Astrocyte (in vitro differentiated cells and primary cell): ENCODE data around the gene USP20. TPM values are rescaled to one million over a fixed set of nuclear protein-coding genes. Genes with fewer than 3 reads are reported as not detected.

ENCODE experiments used
- DNase-seq: peaks from one replicate; pipeline ENCODE4 v3.0.0-alpha.2; 2010; ENCODE audit warnings: low read depth
- FAIRE-seq: peaks from 2 replicates; lab custom pipeline; 2011; peaks lifted over from hg19 to GRCh38; lab: Jason Lieb, UNC
- H2AFZ ChIP-seq: 2 replicates; pipeline ENCODE4 v1.6.0; 2012; ENCODE audit warnings: low read depth, low read length, inconsistent platforms
- H3K27ac ChIP-seq: 2 replicates; pipeline ENCODE4 v1.5.1; 2011; ENCODE audit warnings: low read depth, low read length, inconsistent platforms
- H3K27me3 ChIP-seq: 2 replicates; pipeline ENCODE4 v1.6.0; 2011; ENCODE audit warnings: low read length, inconsistent platforms; ENCODE audit not compliant: insufficient read depth
- H3K36me3 ChIP-seq: 2 replicates; pipeline ENCODE4 v1.5.1; 2011; ENCODE audit warnings: low read length, inconsistent platforms; ENCODE audit not compliant: insufficient read depth
- H3K4me1 ChIP-seq: 2 replicates; pipeline ENCODE4 v1.5.1; 2011; ENCODE audit warnings: low read length, inconsistent platforms; ENCODE audit not compliant: insufficient read depth
- H3K4me2 ChIP-seq: 2 replicates; pipeline ENCODE4 v1.6.0; 2012; ENCODE audit warnings: low read length, inconsistent platforms
- H3K4me3 ChIP-seq: 2 replicates; pipeline ENCODE4 v1.5.1; 2011; ENCODE audit warnings: low read depth, mild to moderate bottlenecking, low read length, inconsistent platforms; ENCODE audit not compliant: insufficient read depth
- H3K79me2 ChIP-seq: 2 replicates; pipeline ENCODE4 v1.6.0; 2012; ENCODE audit warnings: mild to moderate bottlenecking, low read length, inconsistent platforms; ENCODE audit not compliant: insufficient read depth
- H3K9ac ChIP-seq: 2 replicates; pipeline ENCODE4 v1.6.0; 2012; ENCODE audit warnings: mild to moderate bottlenecking, low read length, inconsistent platforms
- H3K9me3 ChIP-seq: 2 replicates; pipeline ENCODE4 v1.5.1; 2012; ENCODE audit warnings: low read depth, mild to moderate bottlenecking, low read length, inconsistent platforms; ENCODE audit not compliant: insufficient read depth
- H4K20me1 ChIP-seq: 2 replicates; pipeline ENCODE4 v1.6.0; 2012; ENCODE audit warnings: low read length, inconsistent platforms; ENCODE audit not compliant: insufficient read depth
- H3K27ac Mint-ChIP-seq: one replicate; pipeline ENCODE4 v1.8.0; 2021; ENCODE audit warnings: mild to moderate bottlenecking, mixed read lengths; ENCODE audit not compliant: unreplicated experiment
- H3K27me3 Mint-ChIP-seq: one replicate; pipeline ENCODE4 v1.8.0; 2021; ENCODE audit warnings: low read depth, mixed read lengths; ENCODE audit not compliant: unreplicated experiment
- H3K36me3 Mint-ChIP-seq: one replicate; pipeline ENCODE4 v1.8.0; 2021; ENCODE audit warnings: low read depth, mixed read lengths; ENCODE audit not compliant: unreplicated experiment
- H3K4me1 Mint-ChIP-seq: one replicate; pipeline ENCODE4 v1.8.0; 2021; ENCODE audit warnings: low read depth, mixed read lengths; ENCODE audit not compliant: unreplicated experiment
- H3K4me3 Mint-ChIP-seq: one replicate; pipeline ENCODE4 v1.8.0; 2021; ENCODE audit warnings: mild to moderate bottlenecking, moderate library complexity, mixed read lengths; ENCODE audit not compliant: unreplicated experiment
- H3K9me3 Mint-ChIP-seq: one replicate; pipeline ENCODE4 v1.8.0; 2021; ENCODE audit warnings: mild to moderate bottlenecking, mixed read lengths; ENCODE audit not compliant: unreplicated experiment
- EZH2 ChIP-seq: IDR thresholded peaks from 2 replicates; pipeline ENCODE4 v1.6.1; 2012; ENCODE audit warnings: mild to moderate bottlenecking, low read length, inconsistent platforms; ENCODE audit not compliant: insufficient read depth
- total RNA-seq: library from RNA; stranded (reverse); gene quantifications from 2 replicates; pipeline ENCODE4 v1.2.1, GENCODE V29; 2021
- TF ChIP-seq, protein P1 (sequence below): IDR thresholded peaks from 2 replicates; pipeline ENCODE4 v1.5.1; 2011; ENCODE audit warnings: low read depth, mild to moderate bottlenecking, inconsistent platforms, low read length, moderate library complexity; ENCODE audit not compliant: insufficient read depth

The USP20 gene
- total RNA-seq, 1 donor from 2014 or later = 24.1 TPM

DNA sequence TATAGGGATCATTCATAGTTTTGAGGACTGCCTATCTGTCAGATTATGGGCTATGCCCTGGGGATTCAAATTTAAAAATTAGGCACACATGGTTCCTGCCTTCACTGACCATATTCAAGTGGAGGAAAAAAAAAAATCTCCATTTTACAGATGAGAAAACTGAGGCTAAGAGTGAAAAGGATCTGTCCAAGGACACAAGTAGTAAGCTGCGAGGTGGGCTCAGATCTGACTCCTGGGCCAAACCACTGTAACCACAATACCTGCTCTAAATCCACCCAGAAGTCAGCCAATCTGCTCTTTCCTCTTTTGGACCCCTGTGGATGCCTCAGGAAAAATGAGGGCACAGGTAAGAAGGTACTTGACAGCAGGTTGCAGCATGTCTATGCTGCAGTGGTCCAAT, 8.5 kb upstream of the USP20 start:
- no peaks in the 10 kb centered on the region for H3K9me3 Mint-ChIP-seq
- Histone ChIP-seq H3K79me2 (peaks cover 20% of the 10 kb centered on the region), H3K9ac (no peak overlapping the region), H3K36me3 (peaks cover 26% of the 10 kb centered on the region), H2AFZ (no peak overlapping the region), H3K4me1 (peaks cover 7% of the 10 kb centered on the region), H3K27me3 (no peaks in the 10 kb centered on the region), H3K4me2 (no peak overlapping the region), H3K27ac (no peak overlapping the region), H3K4me3 (no peak overlapping the region), H3K9me3 (no peaks in the 10 kb centered on the region), H4K20me1 (peaks cover 9% of the 10 kb centered on the region)
- no peak overlapping the region for H3K27ac Mint-ChIP-seq
- peaks cover 15% of the 10 kb centered on the region for H3K36me3 Mint-ChIP-seq
- TF ChIP-seq, protein P1, sequence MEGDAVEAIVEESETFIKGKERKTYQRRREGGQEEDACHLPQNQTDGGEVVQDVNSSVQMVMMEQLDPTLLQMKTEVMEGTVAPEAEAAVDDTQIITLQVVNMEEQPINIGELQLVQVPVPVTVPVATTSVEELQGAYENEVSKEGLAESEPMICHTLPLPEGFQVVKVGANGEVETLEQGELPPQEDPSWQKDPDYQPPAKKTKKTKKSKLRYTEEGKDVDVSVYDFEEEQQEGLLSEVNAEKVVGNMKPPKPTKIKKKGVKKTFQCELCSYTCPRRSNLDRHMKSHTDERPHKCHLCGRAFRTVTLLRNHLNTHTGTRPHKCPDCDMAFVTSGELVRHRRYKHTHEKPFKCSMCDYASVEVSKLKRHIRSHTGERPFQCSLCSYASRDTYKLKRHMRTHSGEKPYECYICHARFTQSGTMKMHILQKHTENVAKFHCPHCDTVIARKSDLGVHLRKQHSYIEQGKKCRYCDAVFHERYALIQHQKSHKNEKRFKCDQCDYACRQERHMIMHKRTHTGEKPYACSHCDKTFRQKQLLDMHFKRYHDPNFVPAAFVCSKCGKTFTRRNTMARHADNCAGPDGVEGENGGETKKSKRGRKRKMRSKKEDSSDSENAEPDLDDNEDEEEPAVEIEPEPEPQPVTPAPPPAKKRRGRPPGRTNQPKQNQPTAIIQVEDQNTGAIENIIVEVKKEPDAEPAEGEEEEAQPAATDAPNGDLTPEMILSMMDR = no peak
- TF ChIP-seq EZH2 = no peak
- FAIRE-seq (no peak), DNase-seq (no peak)
- peaks cover 6% of the 10 kb centered on the region for H3K4me1 Mint-ChIP-seq
- no peaks in the 10 kb centered on the region for H3K27me3 Mint-ChIP-seq
- H3K4me3 Mint-ChIP-seq = no peak overlapping the region

DNA sequence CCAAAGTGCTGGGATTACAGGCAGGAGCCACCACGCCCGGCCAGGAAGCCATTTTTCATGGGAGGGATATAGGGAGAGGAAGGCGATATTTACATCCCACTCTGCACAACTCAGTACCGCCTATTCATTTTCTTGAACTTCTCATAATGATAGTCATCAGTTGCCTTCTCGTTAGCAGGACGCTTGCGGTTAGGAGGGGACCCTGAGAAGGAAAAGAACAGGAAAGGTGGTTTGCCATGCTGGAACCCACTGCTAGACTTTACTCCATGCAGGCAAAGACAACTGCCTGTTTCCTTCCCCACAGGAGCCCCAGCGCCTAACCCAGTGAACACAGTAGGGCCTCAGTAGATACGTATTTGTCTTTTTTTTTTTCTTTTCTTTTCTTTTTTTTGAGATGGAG, 7.2 kb upstream of the USP20 start:
- Mint-ChIP-seq H3K4me1 (no peaks in the 10 kb centered on the region), H3K9me3 (no peaks in the 10 kb centered on the region), H3K36me3 (peaks cover 9% of the 10 kb centered on the region), H3K27ac (no peak overlapping the region), H3K27me3 (no peaks in the 10 kb centered on the region), H3K4me3 (no peak overlapping the region)
- FAIRE-seq (no peak), DNase-seq (no peak)
- H3K4me3 ChIP-seq = no peak overlapping the region
- H3K27me3 ChIP-seq = no peaks in the 10 kb centered on the region
- no peak overlapping the region for H3K27ac ChIP-seq
- no peaks in the 10 kb centered on the region for H4K20me1 ChIP-seq
- H3K9ac ChIP-seq = no peak overlapping the region
- no peak for TF ChIP-seq EZH2
- TF ChIP-seq, protein P1 = no peak
- H2AFZ ChIP-seq = no peak overlapping the region
- no peaks in the 10 kb centered on the region for H3K9me3 ChIP-seq
- H3K79me2 ChIP-seq = peaks cover 7% of the 10 kb centered on the region
- H3K4me1 ChIP-seq = peaks cover 1% of the 10 kb centered on the region
- H3K36me3 ChIP-seq = peaks cover 23% of the 10 kb centered on the region
- H3K4me2 ChIP-seq = no peak overlapping the region

DNA sequence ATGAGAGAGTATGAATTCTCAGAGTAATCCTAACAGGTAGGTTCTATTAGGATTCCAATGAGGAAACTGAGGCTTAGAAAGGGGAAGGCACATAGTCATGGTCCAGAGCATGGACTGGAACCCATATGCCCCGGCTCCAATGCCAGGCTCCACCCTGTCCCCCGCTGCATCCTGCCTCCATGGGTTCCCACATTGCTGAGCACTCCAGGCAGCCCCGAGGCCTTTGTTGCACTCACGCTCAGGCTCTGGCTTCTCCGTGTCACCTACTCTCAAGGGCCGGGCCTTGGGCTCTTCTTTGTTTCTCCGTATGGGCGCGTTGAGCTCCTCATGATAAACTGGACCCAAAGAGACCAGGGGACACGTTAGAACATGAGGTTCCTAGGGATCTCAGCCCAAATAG, 6.3 kb upstream of the USP20 start:
- no peak overlapping the region for H3K4me3 Mint-ChIP-seq
- no peaks in the 10 kb centered on the region for H3K27me3 Mint-ChIP-seq
- H3K36me3 ChIP-seq = peaks cover 23% of the 10 kb centered on the region
- H3K9me3 Mint-ChIP-seq = no peaks in the 10 kb centered on the region
- H4K20me1 ChIP-seq = peaks cover 8% of the 10 kb centered on the region
- FAIRE-seq (no peak), DNase-seq (no peak)
- no peak overlapping the region for H2AFZ ChIP-seq
- TF ChIP-seq EZH2 = no peak
- TF ChIP-seq, protein P1 = no peak
- H3K4me1 ChIP-seq = no peaks in the 10 kb centered on the region
- H3K9ac ChIP-seq = no peak overlapping the region
- H3K4me3 ChIP-seq = no peak overlapping the region
- peaks cover 7% of the 10 kb centered on the region for H3K79me2 ChIP-seq
- H3K27ac ChIP-seq = no peak overlapping the region
- no peak overlapping the region for H3K4me2 ChIP-seq
- H3K27ac Mint-ChIP-seq = no peak overlapping the region
- H3K4me1 Mint-ChIP-seq = peaks cover 1% of the 10 kb centered on the region
- H3K9me3 ChIP-seq = no peaks in the 10 kb centered on the region
- no peaks in the 10 kb centered on the region for H3K27me3 ChIP-seq
- peaks cover 9% of the 10 kb centered on the region for H3K36me3 Mint-ChIP-seq
